GM21786 (cell line): ENCODE measurements around the gene MAP1A.

Source experiments
- ATAC-seq: cut with Tn5 transposase; IDR thresholded peaks from one replicate; pipeline ENCODE4 v1.9.1; 2021; ENCODE audit not compliant: unreplicated experiment

The MAP1A gene

GRCh38 chr15:43517354-43518196, at the start of gene MAP1A:
Gene MAP1A, plus strand, starts transcription at chr15:43517608. Its CDS starts 3,866 bp downstream, at chr15:43521474.
- no peak for ATAC-seq

DNA sequence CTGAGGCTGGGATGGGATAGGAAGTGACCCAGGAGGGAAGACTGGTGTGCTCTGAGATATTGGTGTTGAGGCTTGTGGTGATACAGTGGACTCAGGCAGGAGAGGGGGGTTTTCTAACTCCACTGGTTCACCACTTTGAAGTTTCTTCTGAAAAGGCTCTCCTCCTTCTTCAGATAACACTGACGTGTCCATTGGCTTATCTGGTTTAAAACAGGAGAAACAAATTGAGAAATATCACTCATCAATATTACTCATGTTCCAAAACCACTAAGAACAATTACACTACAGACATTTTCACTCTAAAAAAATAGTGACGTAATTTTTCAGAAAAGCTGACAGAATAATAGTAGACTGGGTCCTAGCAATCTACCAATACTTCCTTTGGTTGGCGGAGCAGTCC, 47.5 kb upstream of the MAP1A start:
- ATAC-seq, result no peak

GRCh38 chr15:43471975-43472374, 45.4 kb upstream of the MAP1A start:
- no peak for ATAC-seq

- no peak for ATAC-seq
These were observed 43.5 kb upstream of the MAP1A start for GRCh38 chr15:43473885-43474284.

DNA sequence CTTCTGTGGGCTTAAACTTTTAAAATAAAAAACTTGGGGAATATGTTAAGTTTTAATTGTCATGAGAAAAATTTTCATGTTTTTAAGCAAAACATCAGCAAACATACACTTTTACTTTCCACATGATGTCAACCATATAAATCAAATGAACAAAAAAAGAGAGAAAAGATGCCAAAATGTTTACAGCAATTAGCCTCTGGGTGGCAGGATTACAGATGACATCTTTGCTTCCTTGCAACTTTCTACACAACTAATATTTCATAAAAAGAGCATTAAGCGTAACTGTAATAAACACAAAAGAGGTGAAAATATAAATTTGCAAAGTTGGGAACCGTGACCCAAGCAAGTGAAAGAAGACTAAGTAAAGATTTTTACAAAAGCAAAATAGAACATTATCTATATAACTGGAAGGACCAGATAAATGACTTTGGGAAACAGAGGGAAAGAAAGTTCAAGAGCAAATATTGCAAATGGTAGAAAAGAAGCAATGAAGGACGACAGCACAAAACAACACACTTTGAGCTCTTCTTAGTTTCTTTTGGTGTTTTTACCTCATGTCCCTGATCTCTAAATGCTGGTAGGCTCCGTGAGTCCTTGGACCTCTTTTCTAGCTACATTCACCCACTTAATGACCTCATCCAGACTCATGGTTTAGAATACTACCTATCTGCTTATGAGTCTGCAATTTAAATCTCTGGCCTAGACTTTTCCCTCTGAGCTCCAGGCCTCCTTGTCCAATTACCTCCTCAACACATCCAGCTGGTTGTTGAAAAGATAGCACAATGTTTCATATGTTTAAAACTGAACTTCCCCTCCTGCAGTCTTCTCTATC, 33.9 kb upstream of the MAP1A start:
- ATAC-seq, result no peak

- no peak for ATAC-seq
These were observed 33.0 kb upstream of the MAP1A start for GRCh38 chr15:43484455-43484854.

GRCh38 chr15:43487271-43487895, 30.0 kb upstream of the MAP1A start:
- ATAC-seq, result no peak

DNA sequence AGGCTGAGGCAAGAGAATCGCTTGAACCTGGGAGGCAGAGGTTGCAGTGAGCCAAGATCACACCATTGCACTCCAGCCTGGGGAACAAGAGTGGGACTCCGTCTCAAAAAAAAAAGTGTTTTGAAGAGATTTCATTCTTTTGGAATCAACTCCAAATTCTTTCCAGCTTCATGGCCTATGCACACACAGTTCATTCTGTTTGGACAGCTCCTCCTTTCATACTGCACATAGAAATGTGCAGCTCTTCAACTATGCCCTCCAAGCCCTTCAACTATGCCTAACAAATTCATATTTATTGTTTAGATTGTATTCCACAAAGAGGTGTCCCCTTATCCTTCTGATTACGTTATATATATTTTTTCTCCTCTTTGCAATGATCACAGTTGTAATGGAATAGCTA, 28.6 kb upstream of the MAP1A start:
- ATAC-seq, result no peak

GRCh38 chr15:43489191-43489590, 28.2 kb upstream of the MAP1A start:
- no peak for ATAC-seq

GRCh38 chr15:43492266-43492665, 25.1 kb upstream of the MAP1A start:
- no peak for ATAC-seq

- peak; percentile 99 for ATAC-seq
These were observed 24.5 kb upstream of the MAP1A start, which contains the start of gene TP53BP1 for GRCh38 chr15:43492673-43493601. Gene TP53BP1, minus strand, starts transcription at chr15:43493156. Its CDS starts 113 bp downstream, at chr15:43493043.

GRCh38 chr15:43493703-43494472, 23.5 kb upstream of the MAP1A start:
- no peak for ATAC-seq

DNA sequence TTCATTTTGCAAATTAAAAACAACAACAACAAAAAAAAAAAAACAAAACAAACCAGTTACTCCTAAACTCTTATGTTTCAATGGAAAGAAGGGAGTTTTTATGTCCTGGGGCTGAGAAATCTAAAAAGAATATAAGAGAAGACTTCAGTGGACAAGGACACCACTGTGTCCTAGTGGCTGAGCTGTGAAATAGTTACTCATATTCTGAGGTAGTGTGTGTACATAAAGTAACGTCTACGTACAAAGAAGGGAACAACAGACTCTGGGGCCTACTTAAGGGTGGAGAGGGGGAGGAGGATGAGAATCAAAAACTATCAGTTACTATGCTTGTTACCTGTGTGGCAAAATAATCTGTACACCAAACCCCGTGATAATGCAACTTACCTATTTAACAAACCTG, 18.4 kb upstream of the MAP1A start:
- no peak for ATAC-seq

- ATAC-seq, result no peak
These were observed 17.8 kb upstream of the MAP1A start for GRCh38 chr15:43499635-43500034.

GRCh38 chr15:43505738-43506137, 11.7 kb upstream of the MAP1A start:
- no peak for ATAC-seq

DNA sequence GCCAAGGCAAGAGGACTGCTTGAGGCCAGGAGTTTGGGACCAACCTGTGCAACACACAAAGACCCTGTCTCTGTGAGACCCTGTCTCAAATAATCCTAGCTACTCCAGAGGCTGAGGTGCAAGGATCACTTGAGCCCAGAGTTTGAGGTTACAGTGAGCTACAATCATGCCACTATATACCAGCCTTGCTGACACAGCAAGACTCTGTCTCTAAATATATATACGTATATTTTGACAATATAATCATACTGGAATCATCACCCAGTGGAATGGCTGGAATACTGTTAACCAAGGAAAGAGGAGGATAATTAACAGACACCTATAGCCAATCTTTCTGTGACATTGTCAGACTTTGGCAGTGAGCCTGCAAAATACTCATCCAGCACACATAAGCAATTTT, 9.0 kb upstream of the MAP1A start:
- ATAC-seq, result no peak

DNA sequence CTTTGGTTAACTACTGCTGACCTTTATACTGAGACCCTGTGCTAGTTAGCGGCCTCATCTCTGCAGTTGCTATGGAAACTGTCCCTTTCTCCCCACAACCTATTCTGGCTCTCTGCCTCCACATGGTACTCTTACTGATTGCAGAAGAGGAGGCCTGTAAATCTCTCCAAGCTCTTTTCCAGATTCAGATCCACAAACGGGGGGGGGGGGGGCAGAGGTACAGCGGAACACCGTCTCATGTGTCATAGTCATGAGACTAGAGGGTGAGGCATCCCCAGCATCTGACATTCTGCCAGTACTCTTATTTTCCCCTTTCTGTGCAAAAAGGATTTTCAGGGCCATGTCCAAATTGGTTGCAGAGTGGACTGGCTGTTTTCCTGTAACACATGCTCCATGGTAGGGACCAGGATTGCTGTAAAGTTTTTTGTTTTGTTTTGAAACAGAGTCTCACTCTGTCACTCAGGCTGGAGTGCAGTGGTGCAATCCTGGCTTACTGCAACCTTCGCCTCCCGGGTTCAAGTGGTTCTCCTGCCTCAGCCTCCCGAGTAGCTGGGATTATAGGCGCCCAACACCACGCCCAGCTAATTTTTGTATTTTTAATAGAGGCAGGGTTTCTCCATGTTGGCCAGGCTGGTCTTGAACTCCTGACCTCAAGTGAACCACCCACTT, 8.3 kb upstream of the MAP1A start:
- ATAC-seq, result no peak

DNA sequence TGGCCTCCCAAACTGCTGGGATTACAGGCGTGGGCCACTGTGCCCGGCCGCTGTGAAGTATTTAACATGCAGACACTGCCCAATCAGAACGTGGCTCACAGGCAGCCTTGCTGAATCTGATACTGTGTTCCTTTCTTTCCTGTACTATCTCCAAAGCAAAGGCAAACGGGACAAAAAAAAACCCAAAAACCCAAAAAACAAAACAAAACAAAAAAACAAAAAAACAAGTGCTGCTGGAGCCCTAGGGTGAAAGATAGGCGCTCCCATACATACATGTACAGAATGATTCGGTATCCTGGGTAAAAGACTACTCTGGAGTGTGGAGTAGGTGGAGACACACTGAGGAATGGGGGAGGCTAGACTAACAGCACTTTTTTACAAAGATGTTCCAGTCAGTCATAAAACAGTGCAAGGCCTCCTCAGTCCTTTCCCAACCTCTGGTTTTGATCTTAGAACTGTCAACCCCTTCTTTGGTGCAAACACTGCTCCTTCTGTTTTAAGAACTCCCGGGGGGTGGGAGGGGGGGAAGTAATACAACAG, 7.7 kb upstream of the MAP1A start:
- ATAC-seq, result no peak
